Measurements from ENCODE around the gene SPATA1.

GRCh38 chr1:84606977-84607376 lies 100.8 kb downstream of the SPATA1 start:
- TF ChIP-seq CTCF (conservative IDR thresholded peaks at IDR 0.05 in 1 of 2, IDR thresholded peaks at IDR 0.05 in 1 of 2; ENCODE audit: low read depth in 1 of 2, low read length in 2 of 2) (no peak), EZH2 (IDR thresholded peaks at IDR 0.05; ENCODE audit: low read length, missing control alignments) (no peak)

Measured in fibroblast of lung (primary cell).